ENCODE data around the gene CLVS2.

DNA sequence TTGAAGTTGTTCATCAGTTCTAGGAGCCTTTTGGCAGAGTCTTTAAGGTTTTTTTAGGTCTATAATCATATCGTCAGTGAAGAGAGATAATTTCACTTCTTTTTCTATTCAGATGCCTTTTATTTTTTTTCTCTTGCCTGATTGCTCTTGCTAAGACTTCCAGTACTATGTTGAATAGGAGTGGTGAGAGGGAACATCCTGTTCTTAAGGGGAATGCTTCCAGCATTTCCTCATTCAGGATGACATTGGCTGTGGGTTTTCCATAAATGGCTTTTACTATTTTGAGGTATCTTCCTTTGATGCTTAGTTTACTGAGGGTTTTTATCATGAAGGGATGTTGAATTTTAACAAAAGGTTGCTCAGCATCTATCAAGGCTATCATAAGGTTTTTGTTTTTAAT lies 109.5 kb downstream of the CLVS2 start:
- TF ChIP-seq GATA3 (IDR thresholded peaks at IDR 0.05; ENCODE audit: low read depth, low read length): no peak
- TF ChIP-seq GATA2 (IDR thresholded peaks at IDR 0.05; ENCODE audit: low read depth, low read length): no peak
